Aorta (tissue), 5 donors: ENCODE data around the gene RNF31. TPM values are rescaled to one million over a fixed set of nuclear protein-coding genes. Genes with fewer than 3 reads are reported as not detected.

Source experiments
- ATAC-seq: fragments of 200-7000 bp; cut with Tn5 transposase; one replicate; pipeline ENCODE4 v1.9.1; 2022; ENCODE audit warnings: moderate library complexity; ENCODE audit not compliant: low FRiP score
- DNase-seq, 2 donors: peaks; one replicate each; pipeline ENCODE4 v3.0.0-alpha.2; 2020
- H3K27ac ChIP-seq, 2 donors: one replicate each; pipeline ENCODE4 v1.5.1; 2013; ENCODE audit warnings: low read length in 2 of 2, mild to moderate bottlenecking in 2 of 2, moderate library complexity in 2 of 2, control low read depth in 1 of 2, inconsistent platforms in 1 of 2, low read depth in 1 of 2
- H3K27me3 ChIP-seq, 2 donors: one replicate each; pipeline ENCODE4 v1.6.1; 2013; ENCODE audit warnings: control low read depth in 1 of 2, low read length in 1 of 2, mild to moderate bottlenecking in 1 of 2, moderate library complexity in 1 of 2; ENCODE audit not compliant: insufficient read depth in 2 of 2, control insufficient read depth in 1 of 2
- H3K36me3 ChIP-seq, 2 donors: one replicate each; pipeline ENCODE4 v1.6.1; 2013; ENCODE audit warnings: control low read depth in 1 of 2, low read length in 1 of 2, mild to moderate bottlenecking in 1 of 2; ENCODE audit not compliant: insufficient read depth in 2 of 2, control insufficient read depth in 1 of 2
- H3K4me1 ChIP-seq, 2 donors: one replicate each; pipeline ENCODE4 v1.6.1; 2013; ENCODE audit warnings: low read length in 2 of 2, control low read depth in 1 of 2, mild to moderate bottlenecking in 1 of 2, moderate library complexity in 1 of 2; ENCODE audit not compliant: insufficient read depth in 2 of 2, control insufficient read depth in 1 of 2
- H3K4me3 ChIP-seq, 2 donors: one replicate each; pipeline ENCODE4 v1.5.1; 2013; ENCODE audit warnings: low read length in 2 of 2, control low read depth in 1 of 2, mild to moderate bottlenecking in 1 of 2
- H3K9me3 ChIP-seq: one replicate; pipeline ENCODE4 v1.6.1; 2013; ENCODE audit warnings: mild to moderate bottlenecking, low read length; ENCODE audit not compliant: control insufficient read depth
- WGBS, 2 donors: extraction: QIAGEN DNeasy Blood & Tissue Kit; methylation state at CpG; one replicate each; pipeline ENCODE4 v1.1.7; 2013; 5-methylcytosine and 5-hydroxymethylcytosine counted together
- intact Hi-C, 2 donors: fragments of 100-400 bp; cut with DNase I; formaldehyde crosslinking; loops; one replicate each; pipeline versions ENCODE4 v1.14.2 to v1.15.0; 2022
- long read RNA-seq, 2 donors: library from polyadenylated mRNA; unstranded; transcript quantifications; one replicate each; pipeline ENCODE4 v2.0.0, GENCODE V29; 2020 to 2021
- polyA plus RNA-seq, 2 donors: library from polyadenylated mRNA; stranded (reverse); fragments of 200-250 nt; gene quantifications; one replicate each; pipeline ENCODE4 v1.2.3, GENCODE V29; 2013
- total RNA-seq, 2 donors: library from RNA; stranded (reverse); fragmentation: NEBNext Ultra II Directional; extraction: Animal tissue kit (Norgen Biotek cat#: 25700); gene quantifications; one replicate each; pipeline ENCODE4 v1.2.1, GENCODE V29; 2021
- donor health status: healthy with polysubstance abuse.
- donor health status: Bipolar disorder and iron deficiency.
- donor health status: DM: no; HTN: no; CAD: no.
- donor health status: DM: no; HTN: no; CAD: no.
- donor health status: DM: yes; HTN: yes; CAD: no.

The RNF31 gene
- total RNA-seq = 10 to 100 TPM; 51.6 to 61.1 TPM
- polyA plus RNA-seq = 100 to 1,000 TPM in 1 of 2 donors, 1 to 10 TPM in 1; 9.1 to 167 TPM
- long read RNA-seq, donor 1, transcript RNF31-209 (13 exons, 1,943 nt) = minor isoform, 6 of 89 reads
- long read RNA-seq, donor 1, transcript RNF31-201 (21 exons, 3,627 nt) = major isoform, 8 of 89 reads
- long read RNA-seq, donor 1, partial matches to known transcripts = 57 of 89 reads
- long read RNA-seq, donor 1, other reads (novel, unspliced or antisense) = 17 of 89 reads
- long read RNA-seq, donor 2, partial matches to known transcripts = 6 of 16 reads
- long read RNA-seq, donor 2, other reads (novel, unspliced or antisense) = 5 of 16 reads

- no peaks in the 10 kb centered on the region for H3K4me1 ChIP-seq
- intact Hi-C loops = loop anchor here (2.0 to 5.0 kb wide), 2 partner anchors 35 to 220 kb away; partner anchors contain the start of genes DCAF11 (in 1 of the 2) and NRL (in 1 of the 2)
- WGBS, 2 donors = 1% methylated on average over 50 to 57 of the region's 57 CpGs
- no peaks in the 10 kb centered on the region for H3K27me3 ChIP-seq
- peak within 1 kb of the TSS; percentile 46 to 52 for H3K4me3 ChIP-seq
- peak within 1 kb of the TSS in 1 of 2 donors; percentile 61 for H3K27ac ChIP-seq
- peaks cover 0 to 3% of the 10 kb centered on the region in 2 donors for H3K36me3 ChIP-seq
- H3K9me3 ChIP-seq = no peaks in the 10 kb centered on the region
- peak; percentile 97 for ATAC-seq
- peak; percentile 99 for DNase-seq
Measured at GRCh38 chr14:24146978-24147760, at the start of gene RNF31. Gene RNF31 (plus strand): TSS chr14:24147498. CDS start chr14:24147699, 201 bp downstream.

DNA sequence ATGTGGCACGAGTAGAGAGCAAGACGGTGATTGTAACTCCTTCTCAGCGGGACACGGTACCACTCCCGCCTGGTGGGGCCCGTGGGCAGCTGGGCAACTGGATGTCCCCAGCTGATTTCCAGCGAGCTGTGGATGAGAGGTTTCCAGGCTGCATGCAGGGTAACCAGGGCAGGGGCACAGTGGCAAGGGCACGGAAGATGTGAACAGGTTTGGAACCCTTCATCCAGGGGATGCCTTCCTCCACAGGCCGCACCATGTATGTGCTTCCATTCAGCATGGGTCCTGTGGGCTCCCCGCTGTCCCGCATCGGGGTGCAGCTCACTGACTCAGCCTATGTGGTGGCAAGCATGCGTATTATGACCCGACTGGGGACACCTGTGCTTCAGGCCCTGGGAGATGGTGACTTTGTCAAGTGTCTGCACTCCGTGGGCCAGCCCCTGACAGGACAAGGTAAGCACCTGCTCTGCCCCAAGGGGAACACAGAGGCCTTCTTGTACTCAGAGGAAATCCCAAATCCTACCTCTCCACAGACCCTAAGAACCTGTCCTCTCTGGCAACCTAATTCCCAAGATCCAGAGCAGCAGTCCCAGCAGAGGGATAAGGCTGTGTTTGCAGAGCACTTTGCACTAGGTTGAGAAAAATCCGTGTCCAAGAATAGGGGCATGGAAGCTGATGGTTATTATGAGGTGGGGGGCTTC is 48.9 kb upstream of the RNF31 start:
- ATAC-seq (no peak), DNase-seq (peak; percentile 37 to 73)
- intact Hi-C loops = no loop called here
- Histone ChIP-seq H3K9me3 (no peaks in the 10 kb centered on the region), H3K36me3 (no peaks in the 10 kb centered on the region), H3K4me3 (no peak overlapping the region), H3K4me1 (no peaks in the 10 kb centered on the region), H3K27me3 (no peaks in the 10 kb centered on the region), H3K27ac (no peak overlapping the region)
- WGBS, 2 donors = 94% methylated on average over 16 of the region's 16 CpGs

- intact Hi-C loops = no loop called here
Measured at GRCh38 chr14:24098927-24099813, 48.1 kb upstream of the RNF31 start.

GRCh38 chr14:24100197-24100981 is 46.9 kb upstream of the RNF31 start:
- no peaks in the 10 kb centered on the region for H3K36me3 ChIP-seq
- H3K27ac ChIP-seq = no peak overlapping the region
- DNase-seq = no peak
- intact Hi-C loops = no loop called here
- H3K4me1 ChIP-seq = no peaks in the 10 kb centered on the region
- no peak overlapping the region for H3K4me3 ChIP-seq
- 74 to 81% methylated on average over 4 of the region's 4 CpGs for WGBS, 2 donors
- no peak for ATAC-seq
- H3K9me3 ChIP-seq = no peaks in the 10 kb centered on the region
- H3K27me3 ChIP-seq = no peaks in the 10 kb centered on the region

More at GRCh38 chr14:24098927-24099813, 48.1 kb upstream of the RNF31 start:
- no peak for ATAC-seq
- Histone ChIP-seq H3K9me3 (no peaks in the 10 kb centered on the region), H3K4me1 (no peaks in the 10 kb centered on the region), H3K27ac (no peak overlapping the region), H3K4me3 (no peak overlapping the region), H3K27me3 (no peaks in the 10 kb centered on the region), H3K36me3 (no peaks in the 10 kb centered on the region)
- DNase-seq = peak; percentile 38 to 72
- 85 to 87% methylated on average over 17 of the region's 17 CpGs for WGBS, 2 donors

- Histone ChIP-seq H3K36me3 (no peaks in the 10 kb centered on the region), H3K27ac (no peak overlapping the region), H3K4me1 (no peaks in the 10 kb centered on the region), H3K27me3 (no peaks in the 10 kb centered on the region), H3K4me3 (no peak overlapping the region), H3K9me3 (no peaks in the 10 kb centered on the region)
- peak in 1 of 2 donors; percentile 17 for DNase-seq
- intact Hi-C loops = no loop called here
- WGBS, 2 donors = 94 to 97% methylated on average over 3 of the region's 3 CpGs
- no peak for ATAC-seq
Measured at GRCh38 chr14:24100982-24101494, 46.3 kb upstream of the RNF31 start.

- H3K4me3 ChIP-seq = no peak overlapping the region
- 88 to 89% methylated on average over 7 of the region's 7 CpGs for WGBS, 2 donors
- DNase-seq (peak in 1 of 2 donors; percentile 24), ATAC-seq (no peak)
- H3K27ac ChIP-seq = no peak overlapping the region
- no peaks in the 10 kb centered on the region for H3K9me3 ChIP-seq
- intact Hi-C loops = no loop called here
- no peaks in the 10 kb centered on the region for H3K4me1 ChIP-seq
- no peaks in the 10 kb centered on the region for H3K27me3 ChIP-seq
- H3K36me3 ChIP-seq = no peaks in the 10 kb centered on the region
Measured at GRCh38 chr14:24102357-24103048, 44.8 kb upstream of the RNF31 start.

DNA sequence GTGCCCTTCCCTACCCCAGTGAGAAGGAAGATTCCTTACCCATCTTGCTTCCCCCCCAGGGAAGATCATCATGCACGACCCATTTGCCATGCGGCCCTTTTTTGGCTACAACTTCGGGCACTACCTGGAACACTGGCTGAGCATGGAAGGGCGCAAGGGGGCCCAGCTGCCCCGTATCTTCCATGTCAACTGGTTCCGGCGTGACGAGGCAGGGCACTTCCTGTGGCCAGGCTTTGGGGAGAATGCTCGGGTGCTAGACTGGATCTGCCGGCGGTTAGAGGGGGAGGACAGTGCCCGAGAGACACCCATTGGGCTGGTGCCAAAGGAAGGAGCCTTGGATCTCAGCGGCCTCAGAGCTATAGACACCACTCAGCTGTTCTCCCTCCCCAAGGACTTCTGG is 43.8 kb upstream of the RNF31 start:
- 91 to 93% methylated on average over 13 of the region's 13 CpGs for whole genome bisulfite sequencing, 2 donors
- ATAC-seq (no peak), DNase-seq (peak in 1 of 2 donors; percentile 26)
- no peak overlapping the region for H3K27ac ChIP-seq
- H3K36me3 ChIP-seq = no peaks in the 10 kb centered on the region
- no peaks in the 10 kb centered on the region for H3K27me3 ChIP-seq
- intact Hi-C loops = no loop called here
- no peaks in the 10 kb centered on the region for H3K4me1 ChIP-seq
- no peaks in the 10 kb centered on the region for H3K9me3 ChIP-seq
- no peak overlapping the region for H3K4me3 ChIP-seq
